DND-41 (cell line): ENCODE results near the gene TMEM259.

Source experiments
- CTCF ChIP-seq: IDR thresholded peaks from 2 replicates; pipeline ENCODE4 v1.5.1; 2012; ENCODE audit warnings: borderline replicate concordance, low read length, moderate library complexity, mild to moderate bottlenecking; ENCODE audit not compliant: poor library complexity, severe bottlenecking; ENCODE audit errors: extremely low read depth
- EZH2 ChIP-seq: IDR thresholded peaks from 3 replicates; pipeline ENCODE4 v1.6.1; 2012; ENCODE audit warnings: borderline replicate concordance, low read depth, mild to moderate bottlenecking, moderate library complexity, low read length, inconsistent platforms; ENCODE audit not compliant: severe bottlenecking

DNA sequence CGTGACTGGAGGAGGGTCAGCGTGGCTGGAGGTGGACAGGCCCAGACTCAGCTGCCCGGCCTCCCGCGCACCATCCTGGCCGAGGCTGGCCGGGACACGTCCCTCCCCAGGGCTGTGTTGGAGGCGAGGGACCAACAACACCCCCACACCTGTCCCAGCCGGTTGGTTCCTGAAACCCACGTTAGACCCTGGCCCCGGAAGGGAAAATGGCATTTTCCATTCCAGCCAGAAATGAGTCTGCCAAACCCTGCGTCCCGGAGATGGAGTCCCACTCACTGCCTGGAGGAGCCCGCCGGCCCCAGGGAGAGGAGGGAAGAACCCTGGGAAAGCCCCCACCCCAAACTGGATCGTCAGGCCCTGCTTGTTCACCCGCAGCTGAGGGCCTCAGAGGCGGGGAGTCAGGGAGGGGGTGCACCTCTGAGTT lies 41.6 kb downstream of the TMEM259 start:
- TF ChIP-seq CTCF (no peak), EZH2 (no peak)
